AG10803 (cell line): ENCODE results near the gene GZF1.

ENCODE experiments used
- DNase-seq: peaks from one replicate; pipeline ENCODE4 v3.0.0; 2010; ENCODE audit warnings: low read depth
- H3K4me3 ChIP-seq: 2 replicates; pipeline ENCODE4 v1.5.1; 2011; ENCODE audit warnings: mild to moderate bottlenecking, low read length, control low read depth
- TF ChIP-seq, protein P1 (sequence below): conservative IDR thresholded peaks from 2 replicates; pipeline ENCODE4 v1.5.1; 2011; ENCODE audit warnings: mild to moderate bottlenecking, low read length, control low read depth, inconsistent platforms

GZF1 gene

DNA sequence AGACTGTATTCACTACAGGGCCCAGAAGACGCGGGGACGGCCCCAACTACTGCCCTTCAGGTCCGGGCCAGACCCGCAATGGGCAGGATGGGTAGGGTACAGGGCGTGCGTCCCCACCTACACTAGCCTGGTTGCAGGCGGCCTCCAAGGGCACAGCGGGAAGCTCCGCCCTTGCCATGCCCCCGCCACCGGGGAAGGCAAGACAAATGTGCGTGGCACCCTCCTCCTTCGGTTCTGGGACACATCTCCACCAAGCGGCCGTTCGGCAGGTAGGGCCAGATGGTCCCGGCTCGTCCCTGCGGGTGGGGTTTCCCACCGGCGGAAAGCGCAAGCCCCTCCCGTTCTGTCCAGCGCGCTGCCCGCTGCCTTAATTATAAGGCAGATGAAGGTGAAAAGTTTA, 5.8 kb upstream of the GZF1 start:
- TF ChIP-seq, protein P1, sequence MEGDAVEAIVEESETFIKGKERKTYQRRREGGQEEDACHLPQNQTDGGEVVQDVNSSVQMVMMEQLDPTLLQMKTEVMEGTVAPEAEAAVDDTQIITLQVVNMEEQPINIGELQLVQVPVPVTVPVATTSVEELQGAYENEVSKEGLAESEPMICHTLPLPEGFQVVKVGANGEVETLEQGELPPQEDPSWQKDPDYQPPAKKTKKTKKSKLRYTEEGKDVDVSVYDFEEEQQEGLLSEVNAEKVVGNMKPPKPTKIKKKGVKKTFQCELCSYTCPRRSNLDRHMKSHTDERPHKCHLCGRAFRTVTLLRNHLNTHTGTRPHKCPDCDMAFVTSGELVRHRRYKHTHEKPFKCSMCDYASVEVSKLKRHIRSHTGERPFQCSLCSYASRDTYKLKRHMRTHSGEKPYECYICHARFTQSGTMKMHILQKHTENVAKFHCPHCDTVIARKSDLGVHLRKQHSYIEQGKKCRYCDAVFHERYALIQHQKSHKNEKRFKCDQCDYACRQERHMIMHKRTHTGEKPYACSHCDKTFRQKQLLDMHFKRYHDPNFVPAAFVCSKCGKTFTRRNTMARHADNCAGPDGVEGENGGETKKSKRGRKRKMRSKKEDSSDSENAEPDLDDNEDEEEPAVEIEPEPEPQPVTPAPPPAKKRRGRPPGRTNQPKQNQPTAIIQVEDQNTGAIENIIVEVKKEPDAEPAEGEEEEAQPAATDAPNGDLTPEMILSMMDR = no peak
- no peak for DNase-seq
- no peak overlapping the region for H3K4me3 ChIP-seq

DNA sequence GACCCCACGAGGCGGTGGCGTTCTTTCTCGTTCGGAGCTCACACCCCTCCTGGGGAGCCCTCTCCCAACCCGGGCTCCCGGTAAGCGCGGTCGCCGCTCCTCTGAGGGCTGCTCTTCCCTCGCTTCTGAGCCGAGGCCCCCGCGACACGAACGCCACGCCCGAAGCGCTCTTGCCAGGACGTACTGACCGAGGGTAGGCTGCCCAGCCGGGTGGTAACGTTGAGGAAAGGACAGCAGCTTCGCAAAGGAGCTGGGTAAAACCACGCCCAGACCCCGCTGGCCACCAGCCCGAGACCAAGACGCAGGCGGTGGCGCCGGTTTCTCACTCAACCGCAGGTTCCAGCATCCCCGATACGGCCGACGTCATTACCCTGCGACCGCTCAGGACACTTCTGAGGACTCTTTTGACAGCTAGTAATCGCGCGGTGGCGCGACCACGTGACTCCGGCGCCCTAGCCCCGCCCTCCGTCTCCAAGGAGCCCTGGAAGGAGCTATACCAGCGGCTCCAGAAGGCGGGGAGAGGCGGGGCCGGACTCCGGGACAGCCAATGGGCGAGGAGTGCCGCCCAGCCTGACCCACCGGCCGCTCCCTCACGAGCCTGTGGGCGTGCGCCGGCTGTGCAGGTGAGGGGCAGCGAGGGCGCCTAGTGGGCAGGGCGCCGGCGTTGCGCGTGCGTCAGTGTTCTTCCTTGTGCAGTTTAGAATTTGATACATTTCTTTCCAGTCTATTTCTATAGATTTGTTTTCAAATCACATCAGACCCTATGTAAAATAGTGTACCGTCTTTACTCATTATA, 4.0 kb upstream of the GZF1 start:
- TF ChIP-seq, protein P1 = no peak
- peak; percentile 99 for DNase-seq
- H3K4me3 ChIP-seq = peak overlapping the region; percentile 86

DNA sequence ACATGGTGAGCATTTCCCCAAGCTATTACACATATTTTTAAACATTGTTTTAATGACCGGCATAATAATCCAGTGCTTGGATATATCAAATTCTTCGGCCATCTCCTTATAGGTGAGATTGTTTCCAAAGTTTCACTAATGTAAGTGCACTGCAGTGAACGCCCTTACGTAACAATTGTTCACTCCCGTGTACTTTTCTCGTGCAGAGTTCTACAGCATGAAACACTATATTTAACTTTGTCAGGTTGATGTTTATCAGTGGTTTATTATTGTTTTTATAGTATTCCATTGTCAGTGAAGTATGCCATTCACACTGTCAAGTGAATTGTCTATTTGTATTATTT, 3.4 kb upstream of the GZF1 start:
- peak overlapping the region; percentile 55 for H3K4me3 ChIP-seq
- no peak for DNase-seq
- TF ChIP-seq, protein P1 = no peak

DNA sequence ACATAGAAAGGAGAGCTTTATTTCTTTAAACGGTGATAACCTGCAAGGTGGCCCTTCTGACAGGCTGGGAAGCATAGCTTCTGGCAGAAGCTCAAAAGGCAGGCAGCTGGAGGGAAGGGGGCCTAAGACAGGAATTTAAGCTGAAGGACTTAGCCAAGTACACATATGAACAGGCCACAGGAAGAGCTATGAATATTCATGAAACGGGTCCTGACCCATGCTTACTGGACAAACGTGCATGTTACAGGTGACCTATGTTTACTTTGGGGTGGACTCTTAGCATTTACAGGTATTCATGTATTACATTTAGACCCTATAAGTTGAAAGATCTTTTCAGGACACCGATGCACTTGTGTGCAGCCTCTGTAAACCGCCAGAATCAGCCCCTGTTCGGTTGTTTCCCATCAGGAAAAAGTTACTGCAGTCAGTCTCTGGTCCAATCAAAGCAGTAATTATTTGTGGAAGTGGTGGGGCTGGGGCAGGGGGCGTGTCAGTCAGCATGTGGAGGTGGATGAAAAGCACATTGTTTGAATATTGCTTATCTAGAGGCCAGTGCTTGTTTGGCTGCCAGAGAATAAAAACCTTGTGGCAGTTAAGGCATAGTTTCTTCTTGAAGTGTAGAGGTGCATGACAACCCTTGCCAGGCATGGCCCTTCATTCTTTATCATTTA, 2.9 kb upstream of the GZF1 start:
- H3K4me3 ChIP-seq = no peak overlapping the region
- TF ChIP-seq, protein P1 = no peak
- no peak for DNase-seq

DNA sequence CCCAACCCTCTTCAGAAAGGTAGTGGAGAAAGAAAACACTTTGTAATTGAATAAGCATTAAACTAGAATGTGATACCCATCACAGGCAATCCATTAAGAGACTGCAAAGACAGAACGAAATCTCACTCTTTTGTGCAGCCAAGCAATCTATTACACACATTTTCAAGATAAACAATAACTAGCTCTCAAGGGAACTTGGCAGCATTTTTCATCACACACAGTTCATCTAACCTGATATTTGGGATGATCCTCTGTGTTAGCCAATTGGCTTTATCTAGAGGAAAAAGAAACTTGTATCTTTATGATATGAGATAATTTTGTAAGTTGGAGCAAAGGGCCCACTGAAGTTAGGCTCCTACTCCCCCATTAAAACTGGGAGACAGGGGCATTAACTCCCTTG, 1.5 kb upstream of the GZF1 start:
- H3K4me3 ChIP-seq = no peak overlapping the region

DNA sequence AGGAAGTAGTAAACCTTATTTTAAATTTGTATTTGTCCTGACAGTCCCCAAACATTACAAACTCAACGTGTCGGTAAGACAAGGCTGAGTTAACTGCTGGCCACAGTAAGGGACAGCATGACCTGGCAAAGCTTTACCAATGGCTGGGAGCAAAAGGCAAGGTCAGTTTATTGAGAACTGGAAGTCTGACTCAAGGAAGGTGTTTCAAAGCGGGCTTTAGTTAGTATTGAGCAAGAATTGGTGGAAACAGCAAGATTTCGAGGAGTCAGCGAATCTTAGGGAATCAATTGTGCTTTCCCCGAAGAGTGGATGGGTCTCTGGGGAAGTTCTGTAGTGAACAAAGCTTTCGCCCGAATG, 885 bp upstream of the GZF1 start:
- peak; percentile 38 for DNase-seq
- TF ChIP-seq, protein P1 = no peak
- H3K4me3 ChIP-seq = peak overlapping the region; percentile 78

More for the DNA sequence above, 1.5 kb upstream of the GZF1 start:
- no peak for DNase-seq
- TF ChIP-seq, protein P1 = no peak
